ENCODE measurements around the gene GRXCR1.

GRXCR1 gene

DNA sequence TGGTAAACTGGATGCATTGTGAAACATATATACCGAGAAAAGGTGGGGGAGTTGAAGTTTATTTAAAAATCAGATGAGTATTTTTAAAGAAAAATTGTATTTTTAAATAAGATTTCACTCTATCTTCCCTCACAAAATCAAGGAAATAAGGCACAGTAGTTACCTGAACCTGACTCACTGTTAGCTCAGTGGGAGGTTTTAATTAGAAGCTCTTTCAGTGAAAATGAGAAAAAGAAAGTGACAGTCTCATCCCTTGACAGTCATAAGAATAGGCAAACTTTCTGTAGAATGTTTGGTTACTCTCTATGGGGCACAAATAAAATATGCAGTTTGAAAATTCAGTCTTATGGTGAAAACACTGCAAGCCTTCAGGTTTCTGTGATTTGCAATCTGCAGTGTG lies 49.7 kb downstream of the GRXCR1 start:
- no peak overlapping the region for H2AFZ ChIP-seq (ENCODE audit: low read length)

DNA sequence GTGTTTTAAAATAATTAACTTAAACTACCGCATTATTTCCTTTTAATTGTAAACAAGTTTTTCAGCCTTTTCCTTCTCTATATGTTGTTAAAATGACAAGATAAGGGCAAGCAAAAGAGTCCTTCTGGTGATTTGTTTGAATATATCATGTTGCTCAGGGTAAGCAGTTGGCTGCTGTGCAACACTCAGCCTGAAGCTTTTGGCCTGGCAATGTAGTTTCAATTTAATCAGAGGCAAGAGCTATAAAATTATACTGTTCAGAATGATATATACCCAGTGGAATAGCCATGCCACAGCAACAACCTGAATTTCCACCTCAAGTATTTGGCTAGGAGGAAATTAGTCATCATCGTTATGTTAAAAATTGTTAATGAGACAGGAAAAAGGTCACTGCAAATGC lies 53.4 kb downstream of the GRXCR1 start:
- H3K27me3 ChIP-seq (ENCODE audit: insufficient read depth, low read length) = no peaks in the 10 kb centered on the region
- no peaks in the 10 kb centered on the region for H3K9me3 ChIP-seq (ENCODE audit: low read length)
- H3K4me3 ChIP-seq (ENCODE audit: low read depth, low read length, poor library complexity, severe bottlenecking) = no peak overlapping the region
- TF ChIP-seq, protein P1, sequence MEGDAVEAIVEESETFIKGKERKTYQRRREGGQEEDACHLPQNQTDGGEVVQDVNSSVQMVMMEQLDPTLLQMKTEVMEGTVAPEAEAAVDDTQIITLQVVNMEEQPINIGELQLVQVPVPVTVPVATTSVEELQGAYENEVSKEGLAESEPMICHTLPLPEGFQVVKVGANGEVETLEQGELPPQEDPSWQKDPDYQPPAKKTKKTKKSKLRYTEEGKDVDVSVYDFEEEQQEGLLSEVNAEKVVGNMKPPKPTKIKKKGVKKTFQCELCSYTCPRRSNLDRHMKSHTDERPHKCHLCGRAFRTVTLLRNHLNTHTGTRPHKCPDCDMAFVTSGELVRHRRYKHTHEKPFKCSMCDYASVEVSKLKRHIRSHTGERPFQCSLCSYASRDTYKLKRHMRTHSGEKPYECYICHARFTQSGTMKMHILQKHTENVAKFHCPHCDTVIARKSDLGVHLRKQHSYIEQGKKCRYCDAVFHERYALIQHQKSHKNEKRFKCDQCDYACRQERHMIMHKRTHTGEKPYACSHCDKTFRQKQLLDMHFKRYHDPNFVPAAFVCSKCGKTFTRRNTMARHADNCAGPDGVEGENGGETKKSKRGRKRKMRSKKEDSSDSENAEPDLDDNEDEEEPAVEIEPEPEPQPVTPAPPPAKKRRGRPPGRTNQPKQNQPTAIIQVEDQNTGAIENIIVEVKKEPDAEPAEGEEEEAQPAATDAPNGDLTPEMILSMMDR (IDR thresholded peaks at IDR 0.05; ENCODE audit: low read length) = no peak
- no peak for TF ChIP-seq EZH2 (IDR thresholded peaks at IDR 0.05; ENCODE audit: borderline replicate concordance, low read length)
- no peaks in the 10 kb centered on the region for H3K4me1 ChIP-seq (ENCODE audit: insufficient read depth, low read length, severe bottlenecking)
- H2AFZ ChIP-seq (ENCODE audit: low read length) = no peak overlapping the region
- no peak overlapping the region for H3K27ac ChIP-seq (ENCODE audit: low read depth, low read length, poor library complexity, severe bottlenecking)
- H3K36me3 ChIP-seq (ENCODE audit: insufficient read depth, low read length) = no peaks in the 10 kb centered on the region
- H3K9me2 ChIP-seq (ENCODE audit: low read depth, low read length) = no peaks in the 10 kb centered on the region
- no peak overlapping the region for H3K9ac ChIP-seq (ENCODE audit: low read length)
- H4K20me1 ChIP-seq (ENCODE audit: insufficient read depth, low read length) = no peaks in the 10 kb centered on the region
- H3K4me2 ChIP-seq (ENCODE audit: low read length) = no peak overlapping the region
- H3F3A ChIP-seq (ENCODE audit: insufficient read depth, low read length) = no peaks in the 10 kb centered on the region
- H3K79me2 ChIP-seq (ENCODE audit: insufficient read depth, low read length) = no peaks in the 10 kb centered on the region

More for the DNA sequence above, 49.7 kb downstream of the GRXCR1 start:
- no peaks in the 10 kb centered on the region for H3K4me1 ChIP-seq (ENCODE audit: insufficient read depth, low read length, severe bottlenecking)
- no peaks in the 10 kb centered on the region for H3K27me3 ChIP-seq (ENCODE audit: insufficient read depth, low read length)
- H3K9me3 ChIP-seq (ENCODE audit: low read length) = no peaks in the 10 kb centered on the region
- H3K36me3 ChIP-seq (ENCODE audit: insufficient read depth, low read length) = no peaks in the 10 kb centered on the region
- H3K4me3 ChIP-seq (ENCODE audit: low read depth, low read length, poor library complexity, severe bottlenecking) = no peak overlapping the region
- H3K9ac ChIP-seq (ENCODE audit: low read length) = no peak overlapping the region
- H3K79me2 ChIP-seq (ENCODE audit: insufficient read depth, low read length) = no peaks in the 10 kb centered on the region
- H3K4me2 ChIP-seq (ENCODE audit: low read length) = no peak overlapping the region
- no peaks in the 10 kb centered on the region for H4K20me1 ChIP-seq (ENCODE audit: insufficient read depth, low read length)
- no peak overlapping the region for H3K27ac ChIP-seq (ENCODE audit: low read depth, low read length, poor library complexity, severe bottlenecking)
- H3K9me2 ChIP-seq (ENCODE audit: low read depth, low read length) = no peaks in the 10 kb centered on the region
- H3F3A ChIP-seq (ENCODE audit: insufficient read depth, low read length) = no peaks in the 10 kb centered on the region
- TF ChIP-seq, protein P1 (IDR thresholded peaks at IDR 0.05; ENCODE audit: low read length) = no peak
- TF ChIP-seq EZH2 (IDR thresholded peaks at IDR 0.05; ENCODE audit: borderline replicate concordance, low read length) = no peak

DNA sequence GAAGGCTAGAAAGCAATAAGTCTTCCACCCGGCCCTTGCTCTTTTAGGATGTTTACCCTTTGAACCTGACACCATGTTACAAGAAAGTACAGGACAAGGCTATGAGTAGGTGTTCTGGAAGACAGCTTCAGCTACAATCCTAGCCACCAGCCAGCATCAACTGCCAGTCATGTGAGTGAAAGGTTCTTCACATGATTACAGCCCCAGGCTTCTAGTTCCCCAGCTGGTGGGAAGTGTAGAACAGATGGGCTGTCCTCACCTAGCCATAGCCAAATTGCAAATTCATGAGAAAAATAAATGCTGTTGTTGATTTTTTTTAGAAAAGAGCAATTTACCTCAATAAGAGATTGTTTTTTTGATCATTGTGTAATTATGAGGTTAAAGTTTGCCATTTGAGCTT lies 60.8 kb downstream of the GRXCR1 start:
- no peaks in the 10 kb centered on the region for H3K36me3 ChIP-seq (ENCODE audit: insufficient read depth, low read length)
- TF ChIP-seq EZH2 (IDR thresholded peaks at IDR 0.05; ENCODE audit: borderline replicate concordance, low read length) = no peak
- TF ChIP-seq, protein P1 (IDR thresholded peaks at IDR 0.05; ENCODE audit: low read length) = no peak
- H3K27me3 ChIP-seq (ENCODE audit: insufficient read depth, low read length) = no peaks in the 10 kb centered on the region
- no peaks in the 10 kb centered on the region for H3K79me2 ChIP-seq (ENCODE audit: insufficient read depth, low read length)
- H3K4me3 ChIP-seq (ENCODE audit: low read depth, low read length, poor library complexity, severe bottlenecking) = no peak overlapping the region
- H3K9ac ChIP-seq (ENCODE audit: low read length) = no peak overlapping the region
- no peaks in the 10 kb centered on the region for H3F3A ChIP-seq (ENCODE audit: insufficient read depth, low read length)
- no peaks in the 10 kb centered on the region for H3K9me3 ChIP-seq (ENCODE audit: low read length)
- no peak overlapping the region for H3K27ac ChIP-seq (ENCODE audit: low read depth, low read length, poor library complexity, severe bottlenecking)
- no peak overlapping the region for H2AFZ ChIP-seq (ENCODE audit: low read length)
- H4K20me1 ChIP-seq (ENCODE audit: insufficient read depth, low read length) = no peaks in the 10 kb centered on the region
- H3K9me2 ChIP-seq (ENCODE audit: low read depth, low read length) = no peaks in the 10 kb centered on the region
- H3K4me1 ChIP-seq (ENCODE audit: insufficient read depth, low read length, severe bottlenecking) = no peaks in the 10 kb centered on the region
- H3K4me2 ChIP-seq (ENCODE audit: low read length) = no peak overlapping the region

Measured in OCI-LY1 (cell line).